Measurements from ENCODE around the gene POLK. TPM values are rescaled to one million over a fixed set of nuclear protein-coding genes. Genes with fewer than 3 reads are reported as not detected.
"Not testable (repeated sequence)": the region's sequence is repeated elsewhere in the genome, so short reads cannot be mapped to it uniquely, and the experiment has no call there.

Gene POLK
- total RNA-seq, 1 donor from 2014 or later, result 27.6 TPM

GRCh38 chr5:75491621-75492020 lies 20.1 kb upstream of the POLK start:
- Histone ChIP-seq H3K4me1 (ENCODE audit: insufficient read depth, low read length) (no peaks in the 10 kb centered on the region), H3K36me3 (ENCODE audit: insufficient read depth, low read length) (peaks cover 3% of the 10 kb centered on the region), H3K9me3 (ENCODE audit: insufficient read depth, low read depth, low read length) (no peaks in the 10 kb centered on the region), H3K9ac (ENCODE audit: low read length) (no peak overlapping the region), H4K20me1 (ENCODE audit: insufficient read depth, low read length) (peaks cover 17% of the 10 kb centered on the region), H3K27me3 (ENCODE audit: insufficient read depth, low read length) (no peaks in the 10 kb centered on the region), H2AFZ (ENCODE audit: low read depth, low read length) (no peak overlapping the region), H3K27ac (ENCODE audit: low read depth, low read length) (no peak overlapping the region), H3K4me2 (ENCODE audit: low read length) (no peak overlapping the region), H3K4me3 (ENCODE audit: insufficient read depth, low read depth, low read length) (no peak overlapping the region), H3K79me2 (ENCODE audit: insufficient read depth, low read length) (peaks cover 21% of the 10 kb centered on the region)
- no peak for FAIRE-seq
- no peak overlapping the region for H3K27ac Mint-ChIP-seq (ENCODE audit: unreplicated experiment)
- no peak for TF ChIP-seq EZH2 (IDR thresholded peaks at IDR 0.05; ENCODE audit: insufficient read depth, low read length)
- H3K4me1 Mint-ChIP-seq (ENCODE audit: low read depth, unreplicated experiment), result no peaks in the 10 kb centered on the region
- no peak for DNase-seq (ENCODE audit: low read depth)
- no peak overlapping the region for H3K4me3 Mint-ChIP-seq (ENCODE audit: unreplicated experiment)
- H3K36me3 Mint-ChIP-seq (ENCODE audit: low read depth, unreplicated experiment), result peaks cover 18% of the 10 kb centered on the region
- peaks cover 2% of the 10 kb centered on the region for H3K9me3 Mint-ChIP-seq (ENCODE audit: unreplicated experiment)
- H3K27me3 Mint-ChIP-seq (ENCODE audit: low read depth, unreplicated experiment), result no peaks in the 10 kb centered on the region

DNA sequence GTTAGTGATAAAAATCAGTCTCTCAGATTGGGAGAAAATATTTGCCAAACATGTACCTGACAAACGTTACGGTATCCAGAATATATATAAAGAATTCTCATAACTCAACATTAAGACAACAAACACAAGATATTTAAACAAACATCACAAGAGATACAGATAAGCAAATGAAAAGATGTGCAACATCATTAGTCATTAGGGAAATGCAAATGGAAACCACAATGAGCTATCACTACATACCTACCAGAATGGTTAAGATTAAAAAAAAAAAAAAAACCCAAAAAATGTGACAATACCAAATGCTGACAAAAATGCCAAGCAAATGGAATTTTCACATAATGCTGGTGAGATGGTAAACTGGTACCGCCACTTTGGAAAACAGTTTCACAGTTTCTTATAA lies 15.7 kb upstream of the POLK start:
- Histone ChIP-seq H4K20me1 (ENCODE audit: insufficient read depth, low read length) (peaks cover 24% of the 10 kb centered on the region), H3K27me3 (ENCODE audit: insufficient read depth, low read length) (no peaks in the 10 kb centered on the region), H3K79me2 (ENCODE audit: insufficient read depth, low read length) (peaks cover 10% of the 10 kb centered on the region), H3K4me1 (ENCODE audit: insufficient read depth, low read length) (no peaks in the 10 kb centered on the region), H3K4me2 (ENCODE audit: low read length) (no peak overlapping the region), H3K9ac (ENCODE audit: low read length) (no peak overlapping the region), H3K4me3 (ENCODE audit: insufficient read depth, low read depth, low read length) (no peak overlapping the region), H3K9me3 (ENCODE audit: insufficient read depth, low read depth, low read length) (no peaks in the 10 kb centered on the region), H2AFZ (ENCODE audit: low read depth, low read length) (no peak overlapping the region), H3K27ac (ENCODE audit: low read depth, low read length) (no peak overlapping the region), H3K36me3 (ENCODE audit: insufficient read depth, low read length) (peaks cover 3% of the 10 kb centered on the region)
- DNase-seq (ENCODE audit: low read depth), result peak; percentile 6
- TF ChIP-seq EZH2 (IDR thresholded peaks at IDR 0.05; ENCODE audit: insufficient read depth, low read length), result no peak
- TF ChIP-seq, protein P1, sequence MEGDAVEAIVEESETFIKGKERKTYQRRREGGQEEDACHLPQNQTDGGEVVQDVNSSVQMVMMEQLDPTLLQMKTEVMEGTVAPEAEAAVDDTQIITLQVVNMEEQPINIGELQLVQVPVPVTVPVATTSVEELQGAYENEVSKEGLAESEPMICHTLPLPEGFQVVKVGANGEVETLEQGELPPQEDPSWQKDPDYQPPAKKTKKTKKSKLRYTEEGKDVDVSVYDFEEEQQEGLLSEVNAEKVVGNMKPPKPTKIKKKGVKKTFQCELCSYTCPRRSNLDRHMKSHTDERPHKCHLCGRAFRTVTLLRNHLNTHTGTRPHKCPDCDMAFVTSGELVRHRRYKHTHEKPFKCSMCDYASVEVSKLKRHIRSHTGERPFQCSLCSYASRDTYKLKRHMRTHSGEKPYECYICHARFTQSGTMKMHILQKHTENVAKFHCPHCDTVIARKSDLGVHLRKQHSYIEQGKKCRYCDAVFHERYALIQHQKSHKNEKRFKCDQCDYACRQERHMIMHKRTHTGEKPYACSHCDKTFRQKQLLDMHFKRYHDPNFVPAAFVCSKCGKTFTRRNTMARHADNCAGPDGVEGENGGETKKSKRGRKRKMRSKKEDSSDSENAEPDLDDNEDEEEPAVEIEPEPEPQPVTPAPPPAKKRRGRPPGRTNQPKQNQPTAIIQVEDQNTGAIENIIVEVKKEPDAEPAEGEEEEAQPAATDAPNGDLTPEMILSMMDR (IDR thresholded peaks at IDR 0.05; ENCODE audit: insufficient read depth, low read depth, low read length), result no peak
- Mint-ChIP-seq H3K4me1 (ENCODE audit: low read depth, unreplicated experiment) (no peaks in the 10 kb centered on the region), H3K27ac (ENCODE audit: unreplicated experiment) (no peak overlapping the region), H3K9me3 (ENCODE audit: unreplicated experiment) (no peaks in the 10 kb centered on the region), H3K27me3 (ENCODE audit: low read depth, unreplicated experiment) (no peaks in the 10 kb centered on the region), H3K4me3 (ENCODE audit: unreplicated experiment) (no peak overlapping the region), H3K36me3 (ENCODE audit: low read depth, unreplicated experiment) (peaks cover 14% of the 10 kb centered on the region)
- FAIRE-seq, result no peak

DNA sequence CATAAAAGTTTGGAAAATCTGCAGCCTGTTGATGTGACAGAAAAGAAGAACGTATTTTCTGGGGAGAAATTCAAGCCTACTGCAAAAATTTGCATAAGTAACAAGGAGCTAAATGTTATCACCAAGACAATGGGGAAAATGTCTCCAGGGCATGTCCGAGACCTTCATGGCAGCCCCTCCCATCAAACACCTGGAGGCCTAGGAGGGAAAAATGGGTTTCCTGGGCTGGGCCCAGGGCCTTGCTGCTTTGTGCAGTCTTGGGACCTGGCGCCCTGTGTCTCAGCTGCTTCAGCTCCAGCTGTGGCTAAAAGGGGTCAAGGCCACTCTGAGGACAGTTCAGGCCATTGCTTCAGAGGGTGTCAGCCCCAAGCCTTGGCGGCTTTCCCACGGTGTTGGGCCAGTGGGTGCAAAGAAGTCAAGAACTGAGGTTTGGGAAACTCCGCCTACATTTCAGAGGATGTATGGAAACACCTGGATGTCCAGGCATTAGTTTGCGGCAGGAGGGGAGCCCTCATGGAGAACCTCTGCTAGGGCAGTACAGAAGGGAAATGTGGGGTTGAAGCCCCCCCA lies 13.4 kb upstream of the POLK start:
- no peaks in the 10 kb centered on the region for H3K36me3 ChIP-seq (ENCODE audit: insufficient read depth, low read length)
- Mint-ChIP-seq H3K4me3 (ENCODE audit: unreplicated experiment) (no peak overlapping the region), H3K36me3 (ENCODE audit: low read depth, unreplicated experiment) (peaks cover 10% of the 10 kb centered on the region), H3K27ac (ENCODE audit: unreplicated experiment) (no peak overlapping the region), H3K9me3 (ENCODE audit: unreplicated experiment) (no peaks in the 10 kb centered on the region), H3K4me1 (ENCODE audit: low read depth, unreplicated experiment) (no peaks in the 10 kb centered on the region), H3K27me3 (ENCODE audit: low read depth, unreplicated experiment) (no peaks in the 10 kb centered on the region)
- peaks cover 27% of the 10 kb centered on the region for H4K20me1 ChIP-seq (ENCODE audit: insufficient read depth, low read length)
- FAIRE-seq (no peak), DNase-seq (ENCODE audit: low read depth) (no peak)
- peaks cover 21% of the 10 kb centered on the region for H3K79me2 ChIP-seq (ENCODE audit: insufficient read depth, low read length)
- no peaks in the 10 kb centered on the region for H3K4me1 ChIP-seq (ENCODE audit: insufficient read depth, low read length)
- no peaks in the 10 kb centered on the region for H3K9me3 ChIP-seq (ENCODE audit: insufficient read depth, low read depth, low read length)
- no peak overlapping the region for H3K4me3 ChIP-seq (ENCODE audit: insufficient read depth, low read depth, low read length)
- H3K4me2 ChIP-seq (ENCODE audit: low read length), result no peak overlapping the region
- no peak overlapping the region for H2AFZ ChIP-seq (ENCODE audit: low read depth, low read length)
- no peak overlapping the region for H3K9ac ChIP-seq (ENCODE audit: low read length)
- TF ChIP-seq, protein P1 (IDR thresholded peaks at IDR 0.05; ENCODE audit: insufficient read depth, low read depth, low read length), result no peak
- TF ChIP-seq EZH2 (IDR thresholded peaks at IDR 0.05; ENCODE audit: insufficient read depth, low read length), result no peak
- no peaks in the 10 kb centered on the region for H3K27me3 ChIP-seq (ENCODE audit: insufficient read depth, low read length)
- H3K27ac ChIP-seq (ENCODE audit: low read depth, low read length), result no peak overlapping the region

GRCh38 chr5:75498875-75499274 lies 12.8 kb upstream of the POLK start:
- H3K27ac ChIP-seq (ENCODE audit: low read depth, low read length); H2AFZ ChIP-seq (ENCODE audit: low read depth, low read length); DNase-seq (ENCODE audit: low read depth); H3K36me3 ChIP-seq (ENCODE audit: insufficient read depth, low read length); H3K9ac ChIP-seq (ENCODE audit: low read length); H3K4me1 ChIP-seq (ENCODE audit: insufficient read depth, low read length); H3K4me3 ChIP-seq (ENCODE audit: insufficient read depth, low read depth, low read length); H3K9me3 ChIP-seq (ENCODE audit: insufficient read depth, low read depth, low read length); H3K4me1 Mint-ChIP-seq (ENCODE audit: low read depth, unreplicated experiment); H3K9me3 Mint-ChIP-seq (ENCODE audit: unreplicated experiment); H3K27me3 ChIP-seq (ENCODE audit: insufficient read depth, low read length); H3K27ac Mint-ChIP-seq (ENCODE audit: unreplicated experiment); H3K4me3 Mint-ChIP-seq (ENCODE audit: unreplicated experiment); FAIRE-seq; H3K27me3 Mint-ChIP-seq (ENCODE audit: low read depth, unreplicated experiment); H3K4me2 ChIP-seq (ENCODE audit: low read length): not testable (repeated sequence)
- peaks cover 10% of the 10 kb centered on the region for H3K36me3 Mint-ChIP-seq (ENCODE audit: low read depth, unreplicated experiment)
- Histone ChIP-seq H4K20me1 (ENCODE audit: insufficient read depth, low read length) (peaks cover 27% of the 10 kb centered on the region), H3K79me2 (ENCODE audit: insufficient read depth, low read length) (peaks cover 21% of the 10 kb centered on the region)

DNA sequence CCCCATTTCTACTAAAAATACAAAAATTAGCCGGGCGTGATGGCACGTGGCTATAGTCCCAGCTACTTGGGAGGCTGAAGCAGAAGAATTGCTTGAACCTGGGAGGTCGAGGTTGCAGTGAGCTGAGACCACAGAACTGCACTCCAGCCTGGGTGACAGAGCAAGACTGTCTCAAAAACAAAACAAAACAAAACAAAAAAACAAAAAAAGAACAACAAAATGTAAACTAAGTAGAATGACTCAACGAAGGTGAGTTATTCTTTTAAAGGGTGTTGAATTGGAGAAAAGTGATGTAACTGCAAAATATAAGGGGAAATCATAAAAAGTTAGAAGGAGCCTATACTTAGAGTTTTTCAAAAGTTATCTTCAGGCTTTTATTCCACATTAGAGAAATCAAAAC lies 6.6 kb upstream of the POLK start:
- not testable (repeated sequence) for H3K9me3 ChIP-seq (ENCODE audit: insufficient read depth, low read depth, low read length); H3K4me3 ChIP-seq (ENCODE audit: insufficient read depth, low read depth, low read length); H3K4me2 ChIP-seq (ENCODE audit: low read length); H3K27me3 Mint-ChIP-seq (ENCODE audit: low read depth, unreplicated experiment); H3K4me1 ChIP-seq (ENCODE audit: insufficient read depth, low read length); H3K4me3 Mint-ChIP-seq (ENCODE audit: unreplicated experiment); DNase-seq (ENCODE audit: low read depth); H3K9me3 Mint-ChIP-seq (ENCODE audit: unreplicated experiment); H3K27ac Mint-ChIP-seq (ENCODE audit: unreplicated experiment); H2AFZ ChIP-seq (ENCODE audit: low read depth, low read length); H3K36me3 Mint-ChIP-seq (ENCODE audit: low read depth, unreplicated experiment); H3K27me3 ChIP-seq (ENCODE audit: insufficient read depth, low read length); H3K9ac ChIP-seq (ENCODE audit: low read length); FAIRE-seq; H3K27ac ChIP-seq (ENCODE audit: low read depth, low read length); H3K36me3 ChIP-seq (ENCODE audit: insufficient read depth, low read length)
- peaks cover 10% of the 10 kb centered on the region for H3K4me1 Mint-ChIP-seq (ENCODE audit: low read depth, unreplicated experiment)
- Histone ChIP-seq H4K20me1 (ENCODE audit: insufficient read depth, low read length) (peaks cover 39% of the 10 kb centered on the region), H3K79me2 (ENCODE audit: insufficient read depth, low read length) (peaks cover 56% of the 10 kb centered on the region)

Measured in astrocyte (in vitro differentiated cells and primary cell).